WTC11 (cell line): Measurements from ENCODE around the gene NECTIN2. TPM values are rescaled to one million over a fixed set of nuclear protein-coding genes. Genes with fewer than 3 reads are reported as not detected.
A peak's percentile ranks its signal among the peaks of the same experiment; 100 is the strongest.

Experiments used
- ATAC-seq: fragments of 200-7000 bp; cut with Tn5 transposase; 2 replicates; pipeline ENCODE4 v1.10.0; 2021; ENCODE audit warnings: mild to moderate bottlenecking, moderate library complexity
- CTCF ChIA-PET: fragments of 300-600 bp; sonication (Branson Sonifier 250); formaldehyde crosslinking; loops from one replicate; lab custom pipeline; 2021; ENCODE audit warnings: antibody characterized with exemption; lab: Charles Lee
- POLR2A ChIA-PET: fragments of 350-600 bp; sonication (Branson Sonifier 250); formaldehyde crosslinking; loops from one replicate; lab custom pipeline; 2021; ENCODE audit warnings: antibody characterized with exemption; lab: Charles Lee
- DNase-seq: peaks from one replicate; pipeline ENCODE4 v3.0.0; 2021; ENCODE audit warnings: low spot score
- H3K27ac Mint-ChIP-seq: 2 replicates; pipeline ENCODE4 v1.8.0; 2021; ENCODE audit warnings: mixed read lengths
- H3K27me3 Mint-ChIP-seq: 2 replicates; pipeline ENCODE4 v1.8.0; 2021; ENCODE audit warnings: low read depth, mild to moderate bottlenecking, moderate library complexity, mixed read lengths
- H3K36me3 Mint-ChIP-seq: 2 replicates; pipeline ENCODE4 v1.8.0; 2021; ENCODE audit warnings: mixed read lengths
- H3K4me1 Mint-ChIP-seq: 2 replicates; pipeline ENCODE4 v1.8.0; 2022; ENCODE audit warnings: mixed read lengths
- H3K4me3 Mint-ChIP-seq: 2 replicates; pipeline ENCODE4 v1.8.0; 2021; ENCODE audit warnings: mild to moderate bottlenecking, moderate library complexity, mixed read lengths
- H3K9me3 Mint-ChIP-seq: 2 replicates; pipeline ENCODE4 v1.8.0; 2021; ENCODE audit warnings: mixed read lengths
- CBFB ChIP-seq: sonication (generic); formaldehyde crosslinking; IDR thresholded peaks from 2 replicates; pipeline ENCODE4 v1.8.1; 2022; ENCODE audit warnings: mild to moderate bottlenecking, low read depth, missing genetic modification reagents
- ELF4 ChIP-seq: sonication (generic); formaldehyde crosslinking; IDR thresholded peaks from 2 replicates; pipeline ENCODE4 v1.8.1; 2022; ENCODE audit warnings: low read depth, mild to moderate bottlenecking, moderate library complexity, missing genetic modification reagents
- EMX1 ChIP-seq: fragments of 250-450 bp; sonication (Bioruptor Pico); IDR thresholded peaks from 2 replicates; pipeline ENCODE4 v1.8.0; 2021; ENCODE audit warnings: mild to moderate bottlenecking
- NFATC4 ChIP-seq: fragments of 250-450 bp; sonication (Bioruptor Pico); IDR thresholded peaks from 2 replicates; pipeline ENCODE4 v1.9.0; 2021; ENCODE audit warnings: mild to moderate bottlenecking
- NR3C1 ChIP-seq: sonication (generic); formaldehyde crosslinking; conservative IDR thresholded peaks from 2 replicates; pipeline ENCODE4 v1.8.1; 2023; ENCODE audit warnings: low read depth, mild to moderate bottlenecking, missing genetic modification reagents
- PRRX2 ChIP-seq: fragments of 250-450 bp; sonication (Bioruptor Pico); IDR thresholded peaks from 2 replicates; pipeline ENCODE4 v1.8.0; 2021; ENCODE audit warnings: mild to moderate bottlenecking
- SMAD4 ChIP-seq: sonication (generic); formaldehyde crosslinking; IDR thresholded peaks from 2 replicates; pipeline ENCODE4 v1.8.0; 2022; ENCODE audit warnings: mild to moderate bottlenecking, missing genetic modification reagents
- TEAD1 ChIP-seq: sonication (generic); formaldehyde crosslinking; IDR thresholded peaks from 2 replicates; pipeline ENCODE4 v1.8.0; 2022; ENCODE audit warnings: mild to moderate bottlenecking, missing genetic modification reagents
- ZNF232 ChIP-seq: sonication (generic); formaldehyde crosslinking; IDR thresholded peaks from 2 replicates; pipeline ENCODE4 v1.8.0; 2022; ENCODE audit warnings: mild to moderate bottlenecking, missing genetic modification reagents
- ZNF396 ChIP-seq: fragments of 250-450 bp; sonication (Bioruptor Pico); IDR thresholded peaks from 2 replicates; pipeline ENCODE4 v1.8.0; 2021; ENCODE audit warnings: mild to moderate bottlenecking, moderate library complexity, borderline replicate concordance
- total RNA-seq: library from RNA; stranded (reverse); gene quantifications from 3 replicates; pipeline ENCODE4 v1.2.3, GENCODE V29; 2021
- TF ChIP-seq, protein P1 (sequence below): sonication (generic); formaldehyde crosslinking; IDR thresholded peaks from 2 replicates; pipeline ENCODE4 v1.8.1; 2022; ENCODE audit warnings: low read depth, mild to moderate bottlenecking, moderate library complexity, missing genetic modification reagents, borderline replicate concordance
- TF ChIP-seq, protein P2 (sequence below): sonication (generic); formaldehyde crosslinking; IDR thresholded peaks from 2 replicates; pipeline ENCODE4 v1.8.1; 2022; ENCODE audit warnings: missing genetic modification reagents, borderline replicate concordance
- TF ChIP-seq, protein P3 (sequence below): sonication (generic); formaldehyde crosslinking; IDR thresholded peaks from 2 replicates; pipeline ENCODE4 v1.8.1; 2023; ENCODE audit warnings: mild to moderate bottlenecking, missing genetic modification reagents, moderate library complexity
- TF ChIP-seq, protein P4 (sequence below): sonication (generic); formaldehyde crosslinking; conservative IDR thresholded peaks from 2 replicates; pipeline ENCODE4 v1.8.1; 2022; ENCODE audit warnings: mild to moderate bottlenecking, missing genetic modification reagents
- TF ChIP-seq, protein P5 (sequence below): sonication (generic); formaldehyde crosslinking; IDR thresholded peaks from 2 replicates; pipeline ENCODE4 v1.8.0; 2023; ENCODE audit warnings: missing genetic modification reagents

Gene NECTIN2
- total RNA-seq, 1 experiment from 2014 or later, result 170 TPM

DNA sequence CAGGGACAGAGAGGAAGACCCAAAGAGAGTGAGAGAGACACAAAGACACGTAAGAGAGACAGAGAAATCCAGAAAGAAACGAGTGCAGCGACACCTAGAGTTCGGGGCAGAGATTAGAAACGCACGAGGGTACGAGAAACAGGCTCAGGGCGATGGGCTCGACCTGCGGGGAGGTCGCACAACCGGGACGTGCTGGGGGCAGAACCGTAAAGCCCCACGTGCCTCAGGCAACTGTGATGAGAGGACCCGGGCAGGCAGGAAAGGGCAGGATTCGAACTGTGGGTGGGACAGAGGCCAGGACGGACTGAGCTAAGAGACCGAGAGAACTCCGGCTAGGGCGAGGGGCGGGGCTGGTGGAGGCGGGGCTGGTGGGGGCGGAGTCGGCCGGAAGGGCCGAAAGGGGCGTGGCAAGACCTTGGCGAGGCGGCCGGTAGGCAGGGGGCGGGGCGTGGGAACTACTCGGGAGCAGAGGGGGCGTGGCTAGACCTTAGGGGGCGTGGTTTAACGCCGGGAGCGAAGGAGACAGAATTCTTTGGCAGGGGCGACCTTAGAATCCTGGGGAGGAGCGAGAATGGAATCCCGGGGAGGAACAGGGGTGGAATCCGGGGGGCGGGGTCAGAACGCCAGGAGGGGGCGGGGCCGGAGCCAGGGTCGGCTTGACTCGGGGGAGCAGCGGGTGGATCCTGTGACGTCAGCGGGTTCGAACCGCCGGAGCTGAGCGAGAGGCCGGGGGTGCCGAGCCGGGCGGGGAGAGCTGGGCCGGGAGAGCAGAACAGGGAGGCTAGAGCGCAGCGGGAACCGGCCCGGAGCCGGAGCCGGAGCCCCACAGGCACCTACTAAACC is at the start of gene NECTIN2 (continued):
- TF ChIP-seq TEAD1 (CRISPR knock-in tag) (0 out of 2 replicates have a peak, but pooled peaks have one; percentile 30), ZNF232 (no peak), NR3C1 (CRISPR knock-in tag) (no peak)
- TF ChIP-seq, protein P1, sequence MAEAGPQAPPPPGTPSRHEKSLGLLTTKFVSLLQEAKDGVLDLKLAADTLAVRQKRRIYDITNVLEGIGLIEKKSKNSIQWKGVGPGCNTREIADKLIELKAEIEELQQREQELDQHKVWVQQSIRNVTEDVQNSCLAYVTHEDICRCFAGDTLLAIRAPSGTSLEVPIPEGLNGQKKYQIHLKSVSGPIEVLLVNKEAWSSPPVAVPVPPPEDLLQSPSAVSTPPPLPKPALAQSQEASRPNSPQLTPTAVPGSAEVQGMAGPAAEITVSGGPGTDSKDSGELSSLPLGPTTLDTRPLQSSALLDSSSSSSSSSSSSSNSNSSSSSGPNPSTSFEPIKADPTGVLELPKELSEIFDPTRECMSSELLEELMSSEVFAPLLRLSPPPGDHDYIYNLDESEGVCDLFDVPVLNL (CRISPR knock-in tag), result no peak
- TF ChIP-seq, protein P2, sequence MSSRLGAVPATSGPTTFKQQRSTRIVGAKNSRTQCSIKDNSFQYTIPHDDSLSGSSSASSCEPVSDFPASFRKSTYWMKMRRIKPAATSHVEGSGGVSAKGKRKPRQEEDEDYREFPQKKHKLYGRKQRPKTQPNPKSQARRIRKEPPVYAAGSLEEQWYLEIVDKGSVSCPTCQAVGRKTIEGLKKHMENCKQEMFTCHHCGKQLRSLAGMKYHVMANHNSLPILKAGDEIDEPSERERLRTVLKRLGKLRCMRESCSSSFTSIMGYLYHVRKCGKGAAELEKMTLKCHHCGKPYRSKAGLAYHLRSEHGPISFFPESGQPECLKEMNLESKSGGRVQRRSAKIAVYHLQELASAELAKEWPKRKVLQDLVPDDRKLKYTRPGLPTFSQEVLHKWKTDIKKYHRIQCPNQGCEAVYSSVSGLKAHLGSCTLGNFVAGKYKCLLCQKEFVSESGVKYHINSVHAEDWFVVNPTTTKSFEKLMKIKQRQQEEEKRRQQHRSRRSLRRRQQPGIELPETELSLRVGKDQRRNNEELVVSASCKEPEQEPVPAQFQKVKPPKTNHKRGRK, result no peak
- TF ChIP-seq, protein P3, sequence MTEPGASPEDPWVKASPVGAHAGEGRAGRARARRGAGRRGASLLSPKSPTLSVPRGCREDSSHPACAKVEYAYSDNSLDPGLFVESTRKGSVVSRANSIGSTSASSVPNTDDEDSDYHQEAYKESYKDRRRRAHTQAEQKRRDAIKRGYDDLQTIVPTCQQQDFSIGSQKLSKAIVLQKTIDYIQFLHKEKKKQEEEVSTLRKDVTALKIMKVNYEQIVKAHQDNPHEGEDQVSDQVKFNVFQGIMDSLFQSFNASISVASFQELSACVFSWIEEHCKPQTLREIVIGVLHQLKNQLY (CRISPR knock-in tag), result no peak

DNA sequence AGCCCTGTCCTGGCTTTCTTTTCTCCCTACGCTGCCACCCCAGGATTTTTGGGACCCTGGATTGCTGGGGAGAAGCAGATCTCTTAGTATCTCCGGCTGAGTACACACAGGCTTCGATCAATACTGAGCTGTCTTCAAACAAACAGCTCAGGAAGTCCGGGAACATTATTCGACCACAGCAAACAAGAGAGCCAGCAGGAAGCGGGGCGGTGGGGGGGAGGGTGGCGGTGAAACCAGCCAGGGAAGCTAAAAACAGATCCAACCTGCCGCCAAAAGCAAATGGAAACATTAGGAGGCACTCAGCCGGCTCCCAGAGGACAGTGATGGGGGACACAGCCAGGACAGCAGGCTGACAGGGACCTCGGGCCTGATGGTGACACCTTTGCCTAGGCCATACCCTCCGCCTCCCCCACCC is 49.4 kb upstream of the NECTIN2 start:
- peak overlapping the region; percentile 6; the same call in 1 of the 2 replicates for H3K4me3 Mint-ChIP-seq
- H3K27ac Mint-ChIP-seq, result peak overlapping the region; percentile 96
- H3K9me3 Mint-ChIP-seq, result no peaks in the 10 kb centered on the region
- ATAC-seq (peak; percentile 52), DNase-seq (no peak)
- H3K36me3 Mint-ChIP-seq, result peaks cover 42% of the 10 kb centered on the region
- TF ChIP-seq, protein P4, sequence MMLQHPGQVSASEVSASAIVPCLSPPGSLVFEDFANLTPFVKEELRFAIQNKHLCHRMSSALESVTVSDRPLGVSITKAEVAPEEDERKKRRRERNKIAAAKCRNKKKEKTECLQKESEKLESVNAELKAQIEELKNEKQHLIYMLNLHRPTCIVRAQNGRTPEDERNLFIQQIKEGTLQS, result no peak
- no peak for TF ChIP-seq ELF4
- no peak for TF ChIP-seq ZNF396 (CRISPR knock-in tag)
- TF ChIP-seq, protein P5, sequence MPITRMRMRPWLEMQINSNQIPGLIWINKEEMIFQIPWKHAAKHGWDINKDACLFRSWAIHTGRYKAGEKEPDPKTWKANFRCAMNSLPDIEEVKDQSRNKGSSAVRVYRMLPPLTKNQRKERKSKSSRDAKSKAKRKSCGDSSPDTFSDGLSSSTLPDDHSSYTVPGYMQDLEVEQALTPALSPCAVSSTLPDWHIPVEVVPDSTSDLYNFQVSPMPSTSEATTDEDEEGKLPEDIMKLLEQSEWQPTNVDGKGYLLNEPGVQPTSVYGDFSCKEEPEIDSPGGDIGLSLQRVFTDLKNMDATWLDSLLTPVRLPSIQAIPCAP (CRISPR knock-in tag), result no peak
- TF ChIP-seq, protein P3 (CRISPR knock-in tag), result no peak
- no peak for TF ChIP-seq CBFB (CRISPR knock-in tag)
- TF ChIP-seq NFATC4 (CRISPR knock-in tag), result no peak
- no peak for TF ChIP-seq SMAD4 (CRISPR knock-in tag)
- no peak for TF ChIP-seq EMX1 (CRISPR knock-in tag)
- no peak for TF ChIP-seq PRRX2
- peaks cover 31% of the 10 kb centered on the region for H3K4me1 Mint-ChIP-seq
- POLR2A ChIA-PET, result interaction anchor here (0.6 kb wide), 2 partner anchors 16 to 119 kb away, joined by 3 to 4 read pairs; no protein-coding TSS in a partner anchor
- CTCF ChIA-PET, result interaction anchor here (0.6 to 2.2 kb wide), 17 partner anchors 9 to 226 kb away, joined by 3 to 28 read pairs (median 4); partner anchors contain the start of genes BCAM, CBLC and NECTIN2
- H3K27me3 Mint-ChIP-seq, result peaks cover 14% of the 10 kb centered on the region

DNA sequence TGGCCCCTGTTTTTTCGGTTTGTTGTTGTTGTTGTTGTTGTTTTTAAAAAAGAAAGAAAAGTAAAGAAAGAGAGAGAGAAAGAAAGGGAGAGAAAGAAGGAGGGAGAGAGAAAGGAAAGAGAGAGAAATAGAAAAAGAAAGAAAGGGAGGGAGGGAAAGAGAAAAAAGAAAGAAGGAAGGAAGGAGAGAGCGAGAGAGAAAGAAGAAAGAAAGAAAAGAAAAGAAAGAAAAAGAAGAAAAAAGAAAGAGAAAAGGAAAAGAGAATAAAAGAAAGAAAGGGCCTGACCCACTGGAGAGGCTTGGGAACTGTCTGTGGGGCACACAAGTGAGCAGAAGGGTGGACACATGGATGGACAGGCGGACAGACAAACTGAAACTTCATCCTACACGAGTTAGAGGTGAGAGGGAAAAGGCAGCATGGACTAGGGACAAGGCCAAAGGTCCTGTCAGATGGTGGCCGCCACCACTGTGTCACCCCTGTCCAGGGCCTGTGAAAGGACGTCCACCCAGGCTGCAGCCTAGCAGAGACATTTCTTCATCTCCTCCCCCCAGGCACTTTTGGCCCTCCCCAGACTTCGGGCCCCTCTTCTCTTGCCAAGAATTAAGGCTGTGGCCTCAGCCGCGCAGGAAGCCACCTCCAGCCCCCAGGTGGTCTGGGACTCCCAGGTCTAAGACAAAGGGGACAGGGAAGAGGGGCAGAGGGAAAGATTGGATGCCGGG is 46.3 kb upstream of the NECTIN2 start:
- Mint-ChIP-seq H3K27me3 (peaks cover 42% of the 10 kb centered on the region), H3K27ac (peak overlapping the region; percentile 41; the same call in 1 of the 2 replicates), H3K36me3 (peaks cover 29% of the 10 kb centered on the region), H3K9me3 (no peaks in the 10 kb centered on the region), H3K4me1 (peaks cover 31% of the 10 kb centered on the region), H3K4me3 (no peak overlapping the region)
- TF ChIP-seq ZNF396 (CRISPR knock-in tag), result no peak
- TF ChIP-seq, protein P2, result 0 out of 2 replicates have a peak, but pooled peaks have one; percentile 51
- ATAC-seq, result no peak
- DNase-seq, result no peak
- ChIA-PET CTCF (interaction anchor here (0.6 to 2.2 kb wide), 9 partner anchors 8 to 76 kb away, joined by 3 to 13 read pairs (median 4); partner anchors contain the start of genes BCAM and NECTIN2), POLR2A (no interaction called here)
